SJCRH30 (cell line): ENCODE data around the gene TMEM135. TPM values are rescaled to one million over a fixed set of nuclear protein-coding genes. Genes with fewer than 3 reads are reported as not detected.
A peak's percentile ranks its signal among the peaks of the same experiment; 100 is the strongest.

Experiments used
- DNase-seq, 2 experiments: peaks; one replicate each; pipeline ENCODE4 v3.0.0-alpha.2; 2015 to 2020
- H3K27ac ChIP-seq: fragments of 250-450 bp; sonication (Bioruptor Pico); 2 replicates; pipeline ENCODE4 v1.5.1; 2020; ENCODE audit warnings: mild to moderate bottlenecking, moderate library complexity
- H3K27me3 ChIP-seq: fragments of 250-450 bp; sonication (Bioruptor Pico); 2 replicates; pipeline ENCODE4 v1.5.1; 2020; ENCODE audit warnings: mild to moderate bottlenecking, moderate library complexity
- H3K36me3 ChIP-seq: fragments of 250-450 bp; sonication (Bioruptor Pico); 2 replicates; pipeline ENCODE4 v1.5.1; 2020; ENCODE audit warnings: mild to moderate bottlenecking, moderate library complexity
- H3K4me1 ChIP-seq: fragments of 250-450 bp; sonication (Bioruptor Pico); 2 replicates; pipeline ENCODE4 v1.5.1; 2020; ENCODE audit warnings: mild to moderate bottlenecking, moderate library complexity
- H3K4me3 ChIP-seq: fragments of 250-450 bp; sonication (Bioruptor Pico); 2 replicates; pipeline ENCODE4 v1.5.1; 2020; ENCODE audit warnings: mild to moderate bottlenecking, moderate library complexity
- H3K9me3 ChIP-seq: fragments of 250-450 bp; sonication (Bioruptor Pico); replicated peaks from 2 replicates; pipeline ENCODE4 v1.5.1; 2020; ENCODE audit warnings: mild to moderate bottlenecking, moderate library complexity
- total RNA-seq: library from RNA; depleted of rRNA; stranded (reverse); fragments of >200 nt; shearing (Covaris generic); gene quantifications from 2 replicates; pipeline ENCODE4 v1.2.3, GENCODE V29; 2014

The TMEM135 gene
- total RNA-seq, 1 experiment from 2014 or later, result 35.3 TPM

DNA sequence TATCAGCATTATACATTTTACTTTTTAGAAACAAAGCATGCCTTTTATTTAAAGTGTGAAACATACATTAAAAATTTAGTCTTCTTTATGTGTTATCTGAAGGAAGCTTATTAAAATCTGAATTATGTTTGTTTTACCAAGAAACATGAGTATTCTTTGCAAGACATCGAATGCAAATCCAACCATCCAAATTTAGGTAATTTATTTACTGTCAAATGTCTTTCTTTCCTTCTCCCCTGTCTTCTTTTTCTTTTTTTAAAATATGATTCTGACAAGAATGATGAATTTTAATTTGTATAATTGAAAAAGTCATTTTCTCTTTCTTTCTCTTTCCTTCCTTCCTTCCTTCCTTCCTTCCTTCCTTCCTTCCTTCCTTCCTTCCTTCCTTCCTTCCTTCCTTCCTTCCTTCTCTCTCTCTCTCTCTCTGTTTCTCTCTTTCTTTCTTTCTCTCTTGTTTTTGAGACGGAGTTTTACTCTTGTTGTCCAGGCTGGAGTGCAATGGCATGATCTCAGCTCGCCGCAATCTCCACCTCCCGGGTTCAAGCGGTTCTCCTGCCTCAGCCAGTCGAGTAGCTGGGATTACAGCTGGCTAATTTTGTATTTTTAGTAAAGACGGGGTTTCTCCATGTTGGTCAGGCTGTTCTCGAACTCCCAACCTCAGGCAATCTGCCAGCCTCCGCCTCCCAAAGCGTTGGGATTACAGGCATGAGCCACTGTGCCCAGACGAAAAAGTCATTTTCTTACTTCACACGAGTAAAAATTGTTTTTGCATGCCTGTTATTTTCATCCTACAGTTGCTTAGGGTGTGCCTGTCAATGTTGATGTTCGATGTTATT, 157.5 kb downstream of the TMEM135 start:
- Histone ChIP-seq H3K4me1 (no peaks in the 10 kb centered on the region), H3K27me3 (no peaks in the 10 kb centered on the region), H3K9me3 (no peaks in the 10 kb centered on the region), H3K27ac (no peak overlapping the region), H3K36me3 (no peaks in the 10 kb centered on the region), H3K4me3 (no peak overlapping the region)
- no peak for DNase-seq

DNA sequence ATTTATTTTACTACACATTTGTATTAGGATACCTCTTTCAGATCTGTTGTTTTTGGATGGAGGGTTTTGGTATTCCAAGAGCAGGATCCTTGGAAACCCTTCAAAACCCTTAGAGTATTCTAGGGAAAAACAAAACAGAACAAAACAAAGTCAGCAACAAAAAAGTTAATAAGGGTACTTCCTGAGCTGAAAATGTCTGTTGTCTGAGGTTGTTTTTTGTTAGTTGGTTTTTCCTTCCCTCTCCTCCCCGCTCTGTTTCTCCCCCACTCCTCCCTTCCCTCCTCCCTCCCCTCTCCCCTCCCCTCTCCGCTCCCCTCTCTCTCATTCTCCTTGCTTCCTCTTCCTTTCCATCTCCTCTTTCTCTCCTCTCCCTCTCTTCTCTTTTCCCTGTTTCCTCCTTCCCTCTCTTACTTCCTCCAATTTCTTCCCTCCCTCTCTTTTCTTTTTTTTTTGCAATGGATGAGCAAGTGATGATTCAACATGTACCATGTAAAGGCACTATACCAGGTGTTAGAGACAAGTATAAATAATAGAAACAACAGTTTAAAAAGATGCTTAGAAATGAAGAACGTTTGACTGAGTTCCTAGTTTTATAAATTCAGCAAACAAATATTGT, 160.6 kb downstream of the TMEM135 start:
- DNase-seq, result no peak
- Histone ChIP-seq H3K4me1 (no peaks in the 10 kb centered on the region), H3K27me3 (no peaks in the 10 kb centered on the region), H3K9me3 (no peaks in the 10 kb centered on the region), H3K4me3 (no peak overlapping the region), H3K27ac (no peak overlapping the region), H3K36me3 (no peaks in the 10 kb centered on the region)

DNA sequence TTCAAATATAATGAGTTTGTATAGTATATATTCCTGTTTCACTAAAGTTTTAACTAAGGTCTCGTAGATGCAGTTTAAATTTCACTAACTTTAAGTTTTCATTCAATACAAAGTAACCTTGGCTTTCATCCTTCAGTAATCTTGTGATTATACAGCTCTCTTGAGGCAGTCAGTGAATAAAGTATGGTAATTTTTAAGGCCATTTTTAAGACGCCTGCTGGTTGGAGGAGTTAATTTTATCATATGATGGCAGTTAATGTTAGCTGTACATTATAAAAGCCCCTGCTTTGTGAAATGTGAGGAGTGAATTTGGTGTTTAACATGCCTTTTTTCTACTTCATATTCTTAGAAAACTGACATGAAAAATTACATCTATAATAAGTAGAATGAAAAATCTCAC, 163.6 kb downstream of the TMEM135 start:
- Histone ChIP-seq H3K36me3 (no peaks in the 10 kb centered on the region), H3K9me3 (no peaks in the 10 kb centered on the region), H3K27ac (no peak overlapping the region), H3K4me1 (no peaks in the 10 kb centered on the region), H3K4me3 (no peak overlapping the region), H3K27me3 (no peaks in the 10 kb centered on the region)
- DNase-seq, result no peak

DNA sequence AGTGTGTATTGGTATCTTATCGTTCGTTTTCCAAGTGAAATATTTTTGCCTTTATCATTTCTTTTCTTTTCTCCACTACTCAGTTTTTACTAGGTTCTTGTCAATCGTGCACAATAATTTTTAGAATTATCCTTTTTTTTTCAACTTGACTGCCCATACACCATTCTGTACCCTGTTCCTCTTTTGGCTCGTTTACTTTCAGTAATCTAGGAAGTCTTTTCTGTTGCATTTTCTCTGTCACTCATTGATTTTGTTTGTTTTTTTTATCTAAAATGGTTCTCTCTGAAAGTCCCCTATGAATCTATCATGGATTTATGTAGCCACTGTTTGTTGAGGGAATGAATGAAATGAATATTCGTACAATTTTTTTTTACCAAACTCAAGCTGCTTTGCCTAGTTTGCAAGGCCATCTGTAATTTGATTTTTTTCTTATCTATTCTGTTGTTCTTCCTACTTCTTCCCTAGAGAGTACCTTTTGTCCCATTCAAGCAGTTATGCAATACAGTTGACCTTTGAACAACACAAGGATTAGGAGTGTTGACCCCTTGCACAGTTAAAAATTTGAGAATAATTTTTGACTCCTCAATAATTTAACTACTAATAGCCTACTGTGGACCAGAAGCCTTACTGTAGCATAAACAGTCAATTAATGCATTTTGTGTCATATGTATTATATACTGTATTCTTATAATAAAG, 166.3 kb downstream of the TMEM135 start:
- no peaks in the 10 kb centered on the region for H3K27me3 ChIP-seq
- no peak overlapping the region for H3K4me3 ChIP-seq
- H3K27ac ChIP-seq, result no peak overlapping the region
- no peaks in the 10 kb centered on the region for H3K4me1 ChIP-seq
- H3K9me3 ChIP-seq, result 0 out of 2 replicates have a peak, but pooled peaks cover 4% of the 10 kb centered on the region
- H3K36me3 ChIP-seq, result no peaks in the 10 kb centered on the region
- DNase-seq, result no peak

DNA sequence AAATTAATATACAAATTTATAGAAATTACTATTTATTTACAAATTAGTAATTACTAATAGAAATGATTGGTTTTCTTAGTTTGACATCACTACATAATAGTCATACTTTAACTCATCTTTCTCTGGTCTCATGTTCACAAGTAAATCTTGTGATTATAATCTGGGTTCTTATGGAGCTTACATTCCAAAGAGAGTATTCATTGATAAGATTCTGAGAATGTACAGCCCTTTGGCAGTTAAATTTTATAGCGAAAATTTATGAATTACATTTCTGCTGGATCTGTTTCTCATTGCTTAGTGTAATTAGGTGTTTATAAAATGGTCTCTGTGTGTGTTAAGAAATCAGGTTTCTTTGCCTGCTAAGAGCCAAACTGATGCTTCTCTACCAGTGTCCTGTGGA, 175.2 kb downstream of the TMEM135 start:
- Histone ChIP-seq H3K36me3 (no peaks in the 10 kb centered on the region), H3K27me3 (no peaks in the 10 kb centered on the region), H3K27ac (no peak overlapping the region), H3K9me3 (0 out of 2 replicates have a peak, but pooled peaks cover 9% of the 10 kb centered on the region), H3K4me1 (no peaks in the 10 kb centered on the region), H3K4me3 (no peak overlapping the region)
- DNase-seq, result no peak

DNA sequence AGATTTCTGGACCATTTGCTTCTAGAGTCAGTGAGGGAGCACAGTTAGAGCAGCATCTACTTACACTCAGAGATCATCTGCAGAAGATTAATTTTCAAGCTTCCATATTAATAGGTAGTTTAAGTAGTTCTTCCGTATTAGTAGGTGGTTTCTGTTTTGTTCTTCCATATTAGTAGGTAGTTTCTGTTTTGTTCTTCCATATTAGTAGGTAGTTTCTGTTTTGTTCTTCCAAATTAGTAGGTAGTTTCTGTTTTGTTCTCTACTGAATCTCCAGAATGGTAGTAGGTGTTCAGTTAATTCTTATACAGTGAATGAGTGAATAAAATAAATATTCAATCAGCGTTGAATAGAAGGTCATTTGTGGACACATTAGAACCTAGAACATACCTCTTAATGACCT, 175.7 kb downstream of the TMEM135 start:
- H3K4me3 ChIP-seq, result no peak overlapping the region
- no peaks in the 10 kb centered on the region for H3K27me3 ChIP-seq
- DNase-seq, result no peak
- H3K27ac ChIP-seq, result no peak overlapping the region
- H3K36me3 ChIP-seq, result no peaks in the 10 kb centered on the region
- 0 out of 2 replicates have a peak, but pooled peaks cover 8% of the 10 kb centered on the region for H3K9me3 ChIP-seq
- no peaks in the 10 kb centered on the region for H3K4me1 ChIP-seq

DNA sequence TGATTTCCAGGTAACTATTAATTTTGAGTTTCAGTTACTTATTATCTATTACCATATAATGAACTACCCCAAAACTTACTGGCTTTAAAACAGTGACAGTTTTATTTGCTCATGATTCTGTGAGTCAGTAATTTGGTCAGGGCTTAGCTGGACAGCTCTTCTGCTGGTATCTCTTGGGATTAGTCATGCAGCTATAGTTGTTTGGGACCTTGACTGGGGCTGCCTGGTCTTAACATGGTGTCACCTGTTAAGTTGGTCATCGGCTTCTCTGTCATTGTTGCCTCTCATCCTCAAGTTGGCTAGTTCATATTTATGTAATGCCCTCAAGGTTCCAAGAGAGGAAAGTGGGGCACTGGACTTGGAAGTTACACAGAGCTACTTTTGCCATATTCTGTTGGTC, 177.5 kb downstream of the TMEM135 start:
- 0 out of 2 replicates have a peak, but pooled peaks cover 3% of the 10 kb centered on the region for H3K4me1 ChIP-seq
- no peak overlapping the region for H3K27ac ChIP-seq
- 0 out of 2 replicates have a peak, but pooled peaks cover 2% of the 10 kb centered on the region for H3K36me3 ChIP-seq
- DNase-seq, result peak in 1 of 2 experiments; percentile 23
- no peak overlapping the region for H3K4me3 ChIP-seq
- 0 out of 2 replicates have a peak, but pooled peaks cover 5% of the 10 kb centered on the region for H3K9me3 ChIP-seq
- no peaks in the 10 kb centered on the region for H3K27me3 ChIP-seq

DNA sequence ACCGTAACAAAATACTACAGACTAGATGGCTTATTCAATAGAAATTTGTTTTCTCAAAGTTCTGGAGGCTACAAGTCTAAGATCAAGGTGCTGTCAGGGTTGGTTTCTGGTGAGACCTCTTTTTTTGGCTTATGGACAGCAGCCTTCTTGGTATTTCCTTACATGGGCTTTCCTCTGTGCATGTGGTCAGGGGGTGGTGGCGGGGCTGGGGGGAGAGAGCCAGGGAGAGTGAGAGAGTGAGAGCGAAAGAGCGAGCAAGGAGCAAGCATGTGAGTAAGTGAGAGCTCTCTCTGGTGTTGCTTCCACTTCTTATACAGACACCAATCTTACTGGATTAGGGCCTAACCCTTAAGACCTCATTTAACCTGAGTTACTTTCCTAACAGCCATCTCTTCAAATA, 181.5 kb downstream of the TMEM135 start:
- Histone ChIP-seq H3K9me3 (0 out of 2 replicates have a peak, but pooled peaks cover 5% of the 10 kb centered on the region), H3K27ac (no peak overlapping the region), H3K4me3 (no peak overlapping the region), H3K36me3 (0 out of 2 replicates have a peak, but pooled peaks cover 2% of the 10 kb centered on the region), H3K27me3 (no peaks in the 10 kb centered on the region), H3K4me1 (0 out of 2 replicates have a peak, but pooled peaks cover 3% of the 10 kb centered on the region)
- DNase-seq, result no peak

DNA sequence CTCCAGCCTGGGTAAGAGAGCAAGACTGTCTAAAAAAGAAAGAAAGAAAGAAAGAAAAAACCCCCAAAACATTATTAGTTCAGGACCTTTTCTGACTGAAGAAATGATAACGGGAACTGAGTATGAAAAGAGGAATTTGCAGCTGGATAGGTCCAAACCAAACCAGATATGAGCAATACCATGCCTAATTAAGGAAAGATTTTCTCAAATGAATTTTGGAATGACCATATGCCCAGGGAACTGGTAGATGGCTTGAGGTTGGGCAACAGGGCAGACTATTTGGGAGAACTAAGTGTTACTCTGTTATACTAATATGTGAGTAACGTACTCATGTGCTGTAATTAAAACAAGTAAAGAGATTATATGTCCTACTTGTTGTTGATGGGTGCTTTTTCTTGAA, 186.1 kb downstream of the TMEM135 start:
- H3K27me3 ChIP-seq, result no peaks in the 10 kb centered on the region
- DNase-seq, result no peak
- H3K4me3 ChIP-seq, result no peak overlapping the region
- H3K36me3 ChIP-seq, result 0 out of 2 replicates have a peak, but pooled peaks cover 2% of the 10 kb centered on the region
- no peaks in the 10 kb centered on the region; the same call in 1 of the 2 replicates for H3K9me3 ChIP-seq
- H3K4me1 ChIP-seq, result 0 out of 2 replicates have a peak, but pooled peaks cover 3% of the 10 kb centered on the region
- H3K27ac ChIP-seq, result no peak overlapping the region

DNA sequence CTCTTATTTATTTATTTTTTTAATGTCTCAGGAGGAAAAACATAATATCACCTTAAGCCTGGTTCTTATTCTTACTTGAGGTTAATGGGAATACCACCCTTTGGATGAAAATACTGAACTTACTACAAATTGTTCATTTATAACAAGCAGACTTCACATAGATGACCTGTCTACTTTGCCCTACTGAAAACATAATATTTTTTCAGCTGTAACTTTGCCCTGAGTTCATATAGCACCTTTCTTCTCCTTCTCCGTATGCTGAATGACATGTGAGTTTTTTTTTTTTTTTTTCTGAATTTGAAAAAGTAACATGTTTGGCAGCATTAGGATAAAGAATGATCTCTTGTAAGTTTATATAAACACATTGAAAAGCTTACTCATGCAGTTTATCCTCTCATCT, 186.8 kb downstream of the TMEM135 start:
- DNase-seq, result no peak
- no peaks in the 10 kb centered on the region; the same call in 1 of the 2 replicates for H3K9me3 ChIP-seq
- 0 out of 2 replicates have a peak, but pooled peaks cover 2% of the 10 kb centered on the region for H3K36me3 ChIP-seq
- no peaks in the 10 kb centered on the region for H3K27me3 ChIP-seq
- H3K4me3 ChIP-seq, result no peak overlapping the region
- no peak overlapping the region for H3K27ac ChIP-seq
- H3K4me1 ChIP-seq, result 0 out of 2 replicates have a peak, but pooled peaks cover 3% of the 10 kb centered on the region

DNA sequence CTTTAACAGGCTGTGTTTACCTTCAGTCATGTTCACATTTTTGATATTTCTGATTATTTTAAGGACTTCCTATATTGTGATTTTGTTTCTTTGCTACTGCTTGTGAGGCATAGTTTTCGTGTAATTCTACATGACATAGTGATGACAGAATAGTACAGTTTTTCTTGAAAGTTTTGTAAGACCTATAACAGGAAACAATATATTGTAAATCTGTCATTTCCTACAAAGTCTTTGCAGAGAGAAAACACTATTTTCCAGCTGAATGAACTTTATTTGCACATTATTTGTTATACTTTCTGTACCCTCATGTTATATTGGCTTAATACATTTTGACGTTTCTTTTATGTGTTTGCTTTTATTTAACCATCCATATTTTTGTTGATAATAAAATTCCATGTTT, 191.1 kb downstream of the TMEM135 start:
- no peak overlapping the region for H3K4me3 ChIP-seq
- no peaks in the 10 kb centered on the region for H3K36me3 ChIP-seq
- H3K9me3 ChIP-seq, result peaks cover 2% of the 10 kb centered on the region
- H3K4me1 ChIP-seq, result no peaks in the 10 kb centered on the region
- H3K27me3 ChIP-seq, result no peaks in the 10 kb centered on the region
- no peak overlapping the region for H3K27ac ChIP-seq
- no peak for DNase-seq

DNA sequence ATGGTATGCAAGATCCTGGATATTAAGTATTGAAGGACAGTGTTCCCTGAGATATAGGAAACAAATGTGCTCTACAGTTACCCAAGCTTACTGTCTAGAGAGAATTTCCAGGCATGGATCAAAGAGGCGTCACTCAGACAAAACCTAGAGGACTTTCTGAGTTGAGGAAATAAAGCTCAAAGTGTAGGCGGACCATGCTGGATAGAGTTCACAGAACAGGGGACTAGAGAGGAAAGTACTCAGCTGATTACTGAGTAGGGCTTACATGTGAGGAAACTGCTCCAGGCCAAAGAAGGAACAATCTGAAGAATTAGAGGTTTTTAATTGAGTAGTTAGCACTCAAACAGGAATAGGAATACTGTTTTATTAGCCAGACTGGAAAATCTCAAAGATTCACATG, 193.3 kb downstream of the TMEM135 start:
- Histone ChIP-seq H3K36me3 (no peaks in the 10 kb centered on the region), H3K27me3 (no peaks in the 10 kb centered on the region), H3K27ac (no peak overlapping the region), H3K4me1 (no peaks in the 10 kb centered on the region), H3K4me3 (no peak overlapping the region), H3K9me3 (peaks cover 2% of the 10 kb centered on the region)
- DNase-seq, result no peak

DNA sequence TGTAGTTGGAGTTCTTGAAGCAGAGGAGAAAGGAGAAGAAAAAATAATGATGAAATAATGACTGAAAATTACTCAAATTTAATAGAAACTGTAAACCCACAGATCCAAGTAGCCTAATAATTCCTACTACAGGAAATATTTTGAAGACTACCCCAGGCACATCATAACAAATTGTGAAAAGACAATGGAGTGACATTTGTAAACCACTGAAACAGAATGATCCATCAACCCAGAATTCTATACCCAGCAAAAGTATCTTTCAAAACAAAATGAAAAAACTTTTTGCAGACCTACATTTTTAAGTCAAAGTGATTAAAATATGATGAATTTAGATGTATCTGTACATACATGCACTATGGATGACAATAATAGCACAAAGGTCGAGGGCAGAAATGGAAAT, 194.6 kb downstream of the TMEM135 start:
- Histone ChIP-seq H3K27ac (no peak overlapping the region), H3K27me3 (no peaks in the 10 kb centered on the region), H3K4me1 (no peaks in the 10 kb centered on the region), H3K9me3 (peaks cover 2% of the 10 kb centered on the region; the same call in 1 of the 2 replicates), H3K4me3 (no peak overlapping the region), H3K36me3 (no peaks in the 10 kb centered on the region)
- DNase-seq, result no peak

DNA sequence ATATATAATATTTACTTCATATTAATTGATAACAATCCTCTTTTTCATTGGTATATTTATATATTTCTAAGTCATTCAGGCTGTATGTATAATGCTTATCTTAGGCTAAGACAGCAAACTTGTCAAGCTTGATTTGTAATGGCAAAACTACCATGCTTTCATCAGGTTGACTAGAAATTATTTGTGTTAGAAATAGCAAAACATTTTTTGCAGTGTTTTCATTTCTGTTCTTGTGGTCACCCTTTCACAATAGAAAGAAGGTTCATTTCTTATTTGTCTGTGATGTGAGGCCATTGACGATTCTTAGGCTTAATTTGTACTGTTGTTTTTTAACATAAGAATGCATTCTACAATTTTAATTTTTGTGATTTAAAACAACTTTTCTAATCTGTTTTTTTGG, 197.6 kb downstream of the TMEM135 start:
- Histone ChIP-seq H3K4me1 (no peaks in the 10 kb centered on the region), H3K27ac (no peak overlapping the region), H3K4me3 (no peak overlapping the region), H3K27me3 (no peaks in the 10 kb centered on the region), H3K36me3 (no peaks in the 10 kb centered on the region), H3K9me3 (peaks cover 2% of the 10 kb centered on the region; the same call in 1 of the 2 replicates)
- no peak for DNase-seq

DNA sequence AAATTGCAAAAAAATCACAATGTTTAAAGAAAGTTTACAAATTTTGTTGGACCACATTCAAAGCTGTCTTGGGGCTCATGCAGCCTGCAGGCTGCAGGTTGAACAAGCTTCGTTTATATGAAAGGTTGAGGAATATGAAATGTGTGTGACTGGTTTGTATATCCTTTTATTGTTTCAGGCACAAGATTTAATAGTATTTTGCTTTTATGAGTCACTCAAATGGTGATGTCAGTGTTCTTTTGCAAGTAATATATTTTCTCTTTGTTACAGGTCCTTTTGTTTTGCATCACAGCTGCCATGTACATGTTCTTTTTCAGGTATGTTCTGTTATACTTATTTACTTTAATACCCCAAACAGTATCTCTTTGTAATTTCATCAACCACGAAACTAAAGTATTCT, 198.6 kb downstream of the TMEM135 start:
- no peak for DNase-seq
- no peaks in the 10 kb centered on the region for H3K36me3 ChIP-seq
- H3K9me3 ChIP-seq, result peaks cover 1% of the 10 kb centered on the region; the same call in 1 of the 2 replicates
- no peak overlapping the region for H3K4me3 ChIP-seq
- no peak overlapping the region for H3K27ac ChIP-seq
- H3K4me1 ChIP-seq, result no peaks in the 10 kb centered on the region
- no peaks in the 10 kb centered on the region for H3K27me3 ChIP-seq
